Esophagus (tissue), 2 donors: Measurements from ENCODE around the gene FUCA2. TPM values are rescaled to one million over a fixed set of nuclear protein-coding genes. Genes with fewer than 3 reads are reported as not detected.

Source experiments
- H3K27ac ChIP-seq, 2 donors: one replicate each; pipeline ENCODE4 v1.5.1; 2013; ENCODE audit warnings: low read depth in 2 of 2, mild to moderate bottlenecking in 2 of 2, inconsistent platforms in 1 of 2, low read length in 1 of 2, moderate library complexity in 1 of 2
- H3K27me3 ChIP-seq, 2 donors: one replicate each; pipeline ENCODE4 v1.6.1; 2013; ENCODE audit warnings: low read length in 2 of 2, control low read depth in 1 of 2, mild to moderate bottlenecking in 1 of 2; ENCODE audit not compliant: insufficient read depth in 2 of 2, control insufficient read depth in 1 of 2
- H3K36me3 ChIP-seq, 2 donors: one replicate each; pipeline ENCODE4 v1.6.1; 2013; ENCODE audit warnings: low read length in 1 of 2; ENCODE audit not compliant: control insufficient read depth in 2 of 2, insufficient read depth in 2 of 2
- H3K4me1 ChIP-seq, 2 donors: one replicate each; pipeline ENCODE4 v1.6.1; 2013; ENCODE audit warnings: low read length in 1 of 2; ENCODE audit not compliant: control insufficient read depth in 2 of 2, insufficient read depth in 2 of 2
- H3K4me3 ChIP-seq, 2 donors: one replicate each; pipeline ENCODE4 v1.5.1; 2013; ENCODE audit warnings: low read length in 2 of 2, mild to moderate bottlenecking in 2 of 2, low read depth in 1 of 2, moderate library complexity in 1 of 2
- H3K9me3 ChIP-seq, 2 donors: one replicate each; pipeline ENCODE4 v1.6.1; 2013; ENCODE audit warnings: mild to moderate bottlenecking in 2 of 2, low read depth in 1 of 2, low read length in 1 of 2, moderate library complexity in 1 of 2; ENCODE audit not compliant: control insufficient read depth in 2 of 2, insufficient read depth in 1 of 2
- WGBS, 2 donors: extraction: QIAGEN DNeasy Blood & Tissue Kit; methylation state at CpG; one replicate each; pipeline ENCODE4 v1.1.7; 2013; 5-methylcytosine and 5-hydroxymethylcytosine counted together
- polyA plus RNA-seq, 2 donors: library from polyadenylated mRNA; stranded (reverse); fragments of 200-250 nt; gene quantifications; one replicate each; pipeline ENCODE4 v1.2.3, GENCODE V29; 2013
- donor health status: healthy with polysubstance abuse.
- donor health status: Bipolar disorder and iron deficiency.

Gene FUCA2
- polyA plus RNA-seq, 2 donors, result 10.1 to 12.8 TPM

DNA sequence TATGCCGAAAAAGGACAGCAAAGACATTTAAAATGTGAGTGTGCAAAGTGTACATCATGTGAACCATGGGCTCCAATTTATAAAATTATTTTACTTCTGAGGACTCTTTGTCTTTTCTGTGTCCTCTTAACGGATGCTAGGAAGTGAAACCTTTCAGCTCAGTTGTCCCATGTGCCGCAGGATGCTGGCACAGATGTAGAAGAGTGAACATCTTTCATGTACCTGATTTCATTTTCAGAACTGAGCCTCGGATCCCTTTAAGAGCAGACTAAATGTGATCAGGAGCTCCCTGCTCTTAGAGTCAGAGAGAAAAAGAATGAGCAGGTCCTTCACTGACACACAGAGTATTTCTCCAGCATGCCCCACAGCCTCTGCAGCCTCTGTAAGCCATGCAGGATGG, 27.6 kb upstream of the FUCA2 start:
- H3K27me3 ChIP-seq, result no peaks in the 10 kb centered on the region

DNA sequence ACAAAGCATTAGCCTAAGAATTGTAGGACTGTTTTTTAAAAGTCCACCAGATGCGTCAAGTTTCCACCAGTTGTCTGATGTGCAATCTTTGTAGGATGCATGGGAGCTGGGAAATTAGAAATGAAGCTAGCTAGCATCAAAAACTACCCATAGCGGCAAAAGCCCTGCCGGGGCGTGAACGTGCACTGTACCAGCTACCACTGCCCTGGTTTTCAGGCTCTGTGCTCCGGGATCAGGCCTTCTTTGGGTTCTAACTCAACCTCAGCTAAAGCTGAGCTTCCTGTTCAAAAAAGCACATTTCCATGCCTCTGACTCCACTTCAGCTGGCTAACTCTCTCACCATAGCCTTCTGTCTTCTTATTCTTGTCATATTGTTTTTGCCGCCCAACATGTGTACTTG, 26.9 kb upstream of the FUCA2 start:
- Histone ChIP-seq H3K36me3 (no peaks in the 10 kb centered on the region), H3K27me3 (no peaks in the 10 kb centered on the region), H3K4me1 (peaks cover 0 to 5% of the 10 kb centered on the region in 2 donors), H3K27ac (no peak overlapping the region), H3K9me3 (no peaks in the 10 kb centered on the region), H3K4me3 (no peak overlapping the region)
- 89 to 91% methylated on average over 7 of the region's 7 CpGs for WGBS, 2 donors

More for the DNA sequence above, 27.6 kb upstream of the FUCA2 start:
- H3K36me3 ChIP-seq, result no peaks in the 10 kb centered on the region
- H3K4me1 ChIP-seq, result peaks cover 0 to 5% of the 10 kb centered on the region in 2 donors
- H3K9me3 ChIP-seq, result no peaks in the 10 kb centered on the region
- 86 to 88% methylated on average over 4 of the region's 4 CpGs for WGBS, 2 donors
- no peak overlapping the region for H3K27ac ChIP-seq
- H3K4me3 ChIP-seq, result no peak overlapping the region

DNA sequence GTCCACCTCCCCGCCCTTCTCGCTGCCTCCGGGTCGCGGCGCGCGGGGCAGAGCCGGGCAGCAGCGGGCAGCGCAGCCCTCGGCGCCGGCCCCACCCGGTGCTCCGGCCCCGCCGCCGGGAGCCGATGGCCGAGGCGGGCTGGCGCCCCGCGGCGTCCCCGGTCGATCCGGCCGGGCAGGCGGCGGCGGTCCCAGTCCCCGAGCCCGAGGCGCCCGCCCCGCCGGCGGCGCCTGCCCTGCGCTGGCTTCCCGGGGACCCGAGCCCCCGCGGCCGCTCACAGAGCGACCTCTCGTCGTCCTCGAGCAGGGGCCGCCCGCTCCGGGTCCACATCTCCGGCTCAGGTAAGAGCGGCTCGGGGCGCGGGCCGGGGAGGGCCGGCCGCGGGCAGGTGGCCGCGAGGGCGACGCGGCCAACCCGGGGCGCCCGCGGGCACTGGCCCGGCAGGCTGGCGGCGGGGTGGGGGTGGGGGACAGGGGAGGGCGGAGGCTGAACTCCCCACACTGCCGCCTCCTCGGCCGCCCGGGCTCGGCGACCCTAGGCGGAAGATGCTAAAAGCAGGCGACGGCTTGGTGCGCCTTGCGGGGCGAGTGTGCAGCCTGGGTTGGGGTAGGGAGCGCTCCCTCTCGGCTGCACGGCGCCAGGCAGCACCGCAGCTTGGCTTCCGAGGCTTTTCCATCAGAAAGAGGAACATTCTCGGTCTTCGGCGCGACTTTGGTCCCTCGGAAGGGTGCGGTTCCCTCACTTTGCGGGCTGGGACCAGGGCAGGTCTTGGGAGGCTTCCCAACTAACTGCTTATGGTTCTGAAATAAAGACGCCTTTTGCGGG, 25.6 kb upstream of the FUCA2 start:
- H3K9me3 ChIP-seq, result no peaks in the 10 kb centered on the region
- no peaks in the 10 kb centered on the region for H3K27me3 ChIP-seq
- no peaks in the 10 kb centered on the region for H3K36me3 ChIP-seq
- peak overlapping the region; percentile 79 to 85 for H3K27ac ChIP-seq
- H3K4me3 ChIP-seq, result peak overlapping the region; percentile 56 to 83
- 0% methylated on average over 69 to 103 of the region's 103 CpGs for WGBS, 2 donors
- peaks cover 0 to 5% of the 10 kb centered on the region in 2 donors for H3K4me1 ChIP-seq

DNA sequence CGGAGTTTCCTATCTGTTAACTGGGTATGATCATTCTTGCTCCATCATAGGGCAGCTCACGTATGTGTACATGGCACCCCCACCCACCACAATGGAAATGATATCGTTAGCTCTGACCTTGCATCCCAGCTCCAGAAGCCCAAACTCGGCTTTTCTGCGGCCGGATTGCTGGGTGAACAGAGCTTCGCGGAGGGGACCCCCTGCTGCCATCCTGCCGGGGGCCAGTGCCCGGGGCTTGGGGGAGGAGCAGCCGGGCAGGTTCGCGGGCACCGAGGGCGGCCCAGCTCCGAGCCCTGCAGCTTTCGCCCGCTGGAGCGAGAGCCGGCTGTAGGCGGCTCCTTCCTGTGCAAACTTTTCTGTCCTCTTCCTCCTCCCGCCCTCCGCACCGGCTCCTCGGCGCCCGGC, 24.9 kb upstream of the FUCA2 start:
- 2% methylated on average over 25 to 27 of the region's 27 CpGs for whole genome bisulfite sequencing, 2 donors
- Histone ChIP-seq H3K36me3 (no peaks in the 10 kb centered on the region), H3K27ac (peak overlapping the region; percentile 79 to 85), H3K9me3 (no peaks in the 10 kb centered on the region), H3K27me3 (no peaks in the 10 kb centered on the region), H3K4me3 (peak overlapping the region; percentile 56 to 83), H3K4me1 (peaks cover 0 to 5% of the 10 kb centered on the region in 2 donors)

DNA sequence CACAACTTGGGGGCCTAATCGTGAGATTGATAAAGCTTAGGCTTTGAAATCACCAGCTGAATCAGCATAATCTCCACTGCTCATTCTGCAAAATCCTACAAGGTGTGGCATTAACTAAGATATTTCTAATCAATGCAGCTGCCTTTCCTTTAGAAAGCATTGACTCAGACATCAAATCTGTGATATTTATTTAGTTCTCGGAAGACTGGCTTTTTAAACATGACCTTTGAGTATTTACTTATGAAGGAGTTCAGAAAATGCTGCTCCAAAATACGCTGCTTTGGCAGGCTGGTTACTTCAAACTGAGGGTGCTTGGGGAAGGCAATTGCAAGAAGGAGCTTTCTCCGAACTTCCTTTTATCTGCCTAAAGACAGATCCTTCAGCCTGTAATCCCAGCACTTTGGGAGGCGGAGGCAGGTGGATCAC, 23.7 kb upstream of the FUCA2 start:
- no peaks in the 10 kb centered on the region for H3K36me3 ChIP-seq
- no peak overlapping the region for H3K27ac ChIP-seq
- H3K27me3 ChIP-seq, result no peaks in the 10 kb centered on the region
- WGBS, 2 donors, result 51 to 62% methylated on average over 5 of the region's 5 CpGs
- H3K4me1 ChIP-seq, result peaks cover 0 to 5% of the 10 kb centered on the region in 2 donors
- H3K4me3 ChIP-seq, result no peak overlapping the region
- H3K9me3 ChIP-seq, result no peaks in the 10 kb centered on the region

DNA sequence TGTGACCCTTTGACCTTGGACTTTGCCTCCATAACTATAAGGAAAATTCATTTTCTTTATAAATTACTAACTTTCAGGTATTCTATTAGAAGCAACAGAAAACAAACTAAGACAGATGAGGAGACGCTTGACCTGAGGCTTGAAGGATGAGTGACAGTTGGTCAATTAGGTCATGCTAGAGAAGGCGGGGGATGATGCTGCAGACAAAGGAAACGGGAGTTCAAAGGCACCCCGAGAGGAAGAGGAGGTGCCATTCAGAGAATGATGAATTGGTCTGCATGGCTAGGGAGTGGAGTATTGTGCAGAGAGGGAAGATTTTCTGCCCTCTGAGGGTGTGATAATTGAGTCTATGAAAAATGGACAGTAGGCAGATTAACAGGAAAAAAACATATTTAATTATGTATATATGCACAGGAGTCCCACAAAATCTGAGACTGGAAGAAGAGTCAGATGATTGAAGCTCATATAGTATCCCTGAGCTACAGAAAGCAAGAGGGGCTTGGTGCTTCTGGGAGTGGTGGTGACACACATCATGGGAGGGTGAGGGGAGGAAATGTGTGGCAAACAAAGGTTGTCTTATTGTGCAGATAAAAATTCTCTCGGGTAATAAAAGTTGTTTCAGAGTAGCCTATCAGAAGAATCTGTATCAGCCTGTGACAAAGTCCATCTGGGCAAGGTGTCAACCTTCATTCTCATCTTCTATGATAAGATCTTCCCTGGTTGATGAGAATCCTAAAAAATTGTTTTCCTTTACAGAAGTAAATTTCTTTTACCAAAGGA, 20.4 kb upstream of the FUCA2 start:
- 58 to 62% methylated on average over 5 of the region's 5 CpGs for WGBS, 2 donors
- Histone ChIP-seq H3K4me3 (no peak overlapping the region), H3K27ac (no peak overlapping the region), H3K27me3 (no peaks in the 10 kb centered on the region), H3K9me3 (no peaks in the 10 kb centered on the region), H3K4me1 (peaks cover 0 to 2% of the 10 kb centered on the region in 2 donors), H3K36me3 (no peaks in the 10 kb centered on the region)

DNA sequence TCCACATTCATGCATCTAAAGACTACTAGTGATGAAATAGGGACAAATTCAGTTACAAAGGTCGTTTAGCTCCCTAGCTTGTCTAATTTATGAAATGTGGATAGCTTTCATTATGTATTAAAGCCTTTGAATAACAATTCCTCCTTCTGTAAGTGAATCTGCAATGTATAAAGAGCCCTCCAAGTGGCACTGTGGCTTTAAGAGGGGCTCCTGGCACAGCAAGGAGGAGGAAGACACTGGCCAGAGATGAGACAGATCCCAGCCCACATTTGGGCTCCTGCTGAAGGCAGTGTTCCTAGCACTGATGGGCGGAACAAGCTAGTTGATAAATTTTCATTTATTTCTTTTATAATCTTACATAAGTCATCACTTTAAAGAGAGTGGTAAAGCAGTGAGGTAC, 17.6 kb upstream of the FUCA2 start:
- 52 to 60% methylated on average over 2 of the region's 2 CpGs for WGBS, 2 donors
- no peak overlapping the region for H3K27ac ChIP-seq
- no peaks in the 10 kb centered on the region for H3K4me1 ChIP-seq
- no peaks in the 10 kb centered on the region for H3K9me3 ChIP-seq
- H3K27me3 ChIP-seq, result no peaks in the 10 kb centered on the region
- no peak overlapping the region for H3K4me3 ChIP-seq
- no peaks in the 10 kb centered on the region for H3K36me3 ChIP-seq

DNA sequence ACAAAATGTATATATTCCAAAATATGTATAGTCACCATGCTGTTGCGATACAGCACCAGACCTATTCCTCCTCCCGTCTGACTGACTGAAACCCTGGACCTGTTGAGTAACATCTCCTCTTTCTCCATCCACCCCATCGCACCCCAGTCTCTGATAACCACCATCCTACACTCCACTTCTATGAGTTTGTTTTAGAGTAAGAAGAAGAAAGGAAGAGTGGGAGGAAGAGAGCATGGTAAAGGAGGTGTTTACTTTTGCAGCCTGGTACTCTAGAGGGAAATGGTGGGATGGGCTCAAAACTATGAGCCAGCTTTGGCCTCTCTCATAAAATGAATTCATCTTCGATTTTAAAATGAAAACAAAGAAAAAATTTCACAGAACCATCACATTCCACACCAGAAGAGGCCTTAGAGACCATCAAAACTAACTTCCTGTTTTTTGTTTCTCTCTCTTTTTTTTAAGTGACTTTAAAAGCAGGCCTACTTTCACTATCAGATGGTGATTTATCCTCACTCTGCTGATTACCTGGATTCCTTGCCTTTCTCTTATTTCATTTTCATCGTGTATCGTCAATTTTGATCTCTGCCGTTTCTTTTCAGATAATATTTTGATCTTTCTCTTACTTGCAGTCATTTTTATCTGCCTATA, 16.8 kb upstream of the FUCA2 start:
- Histone ChIP-seq H3K4me1 (no peaks in the 10 kb centered on the region), H3K36me3 (no peaks in the 10 kb centered on the region), H3K27ac (no peak overlapping the region), H3K9me3 (no peaks in the 10 kb centered on the region), H3K27me3 (no peaks in the 10 kb centered on the region), H3K4me3 (no peak overlapping the region)
- 77 to 84% methylated on average over 7 of the region's 7 CpGs for WGBS, 2 donors

DNA sequence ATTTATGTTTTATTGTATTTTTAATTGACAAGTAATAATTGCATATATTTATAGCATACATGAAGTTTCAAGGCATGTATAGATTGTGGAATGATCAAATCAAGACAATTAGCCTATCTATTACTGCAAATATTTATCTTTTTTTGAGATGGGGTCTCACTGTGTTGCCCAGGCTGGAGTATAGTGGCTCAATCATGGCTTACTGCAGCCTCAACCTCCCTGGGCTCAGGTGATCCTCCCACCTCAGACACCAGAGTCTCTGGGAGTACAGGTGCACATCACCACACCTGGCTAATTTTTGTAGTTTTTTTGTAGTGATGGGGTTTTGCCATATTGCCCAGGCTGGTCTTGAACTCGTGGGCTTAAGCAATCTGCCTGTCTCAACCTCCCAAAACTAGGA, 16.2 kb upstream of the FUCA2 start:
- no peaks in the 10 kb centered on the region for H3K9me3 ChIP-seq
- no peak overlapping the region for H3K4me3 ChIP-seq
- H3K27me3 ChIP-seq, result no peaks in the 10 kb centered on the region
- H3K27ac ChIP-seq, result no peak overlapping the region
- WGBS, 2 donors, result 80 to 89% methylated on average over 1 of the region's 1 CpG
- no peaks in the 10 kb centered on the region for H3K4me1 ChIP-seq
- H3K36me3 ChIP-seq, result no peaks in the 10 kb centered on the region
